GM12801 (cell line): ENCODE measurements around the gene KLF1.

Source experiments
- CTCF ChIP-seq: IDR thresholded peaks from one replicate; pipeline ENCODE4 v1.5.1; 2011; ENCODE audit warnings: control low read depth; ENCODE audit not compliant: insufficient read length; ENCODE audit errors: extremely low read depth

The KLF1 gene

GRCh38 chr19:12924621-12925310, 37.8 kb upstream of the KLF1 start:
- TF ChIP-seq CTCF, result no peak

DNA sequence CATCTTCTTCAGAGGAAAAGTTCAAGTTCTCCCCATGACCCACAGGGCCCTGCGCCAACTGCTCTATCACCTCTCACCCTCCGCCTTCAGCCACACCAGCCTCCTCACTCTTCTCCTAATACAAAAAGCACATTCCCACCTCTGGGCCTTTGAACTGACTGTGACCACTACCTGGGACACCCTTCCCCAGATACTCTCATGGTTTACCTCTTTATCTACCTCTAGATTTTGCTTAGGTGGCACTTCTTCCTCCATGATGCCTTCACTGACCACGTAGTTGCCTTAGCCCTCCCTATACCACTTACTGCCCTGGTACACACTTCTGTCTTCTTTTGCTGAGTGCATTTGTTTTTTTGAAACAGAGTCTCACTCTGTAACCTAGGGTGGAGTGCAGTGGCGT, 36.0 kb upstream of the KLF1 start:
- TF ChIP-seq CTCF, result no peak

- TF ChIP-seq CTCF, result no peak
These were observed 34.0 kb upstream of the KLF1 start for GRCh38 chr19:12921047-12921446.

- no peak for TF ChIP-seq CTCF
These were observed 31.3 kb upstream of the KLF1 start for GRCh38 chr19:12918253-12918652.

GRCh38 chr19:12913851-12914690, 27.1 kb upstream of the KLF1 start:
- TF ChIP-seq CTCF, result no peak

DNA sequence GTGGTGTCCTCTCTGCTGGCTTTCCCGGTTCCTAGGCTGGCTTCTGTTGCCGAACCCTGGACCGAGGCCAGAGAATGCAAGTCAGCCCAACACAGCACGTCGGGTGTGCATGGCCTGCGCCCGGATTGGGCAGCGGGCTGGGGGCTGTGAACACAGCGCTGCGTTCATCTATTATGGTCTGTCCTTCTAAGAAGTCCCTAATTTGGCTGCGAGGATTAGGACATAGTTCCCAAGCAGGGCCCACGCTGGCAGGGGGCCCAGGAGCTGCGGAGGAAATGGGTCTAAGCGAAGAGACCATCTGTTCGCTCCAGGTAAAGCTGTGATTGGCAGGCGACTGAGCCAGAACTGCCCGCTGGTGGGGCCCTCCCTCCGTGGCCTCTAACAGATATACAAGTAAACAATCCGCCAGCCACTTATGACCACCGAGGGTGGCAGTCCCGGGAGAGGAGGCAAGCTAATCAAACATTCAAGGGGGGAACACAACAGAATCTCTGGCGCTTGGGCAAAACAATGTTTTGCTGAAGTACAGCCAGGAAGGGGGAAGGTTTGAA, 26.1 kb upstream of the KLF1 start:
- no peak for TF ChIP-seq CTCF

GRCh38 chr19:12912571-12912970, 25.6 kb upstream of the KLF1 start:
- no peak for TF ChIP-seq CTCF
